Measurements from ENCODE around the gene TBC1D28.
"Not testable (repeated sequence)": the region's sequence is repeated elsewhere in the genome, so short reads cannot be mapped to it uniquely, and the experiment has no call there.

TBC1D28 gene

DNA sequence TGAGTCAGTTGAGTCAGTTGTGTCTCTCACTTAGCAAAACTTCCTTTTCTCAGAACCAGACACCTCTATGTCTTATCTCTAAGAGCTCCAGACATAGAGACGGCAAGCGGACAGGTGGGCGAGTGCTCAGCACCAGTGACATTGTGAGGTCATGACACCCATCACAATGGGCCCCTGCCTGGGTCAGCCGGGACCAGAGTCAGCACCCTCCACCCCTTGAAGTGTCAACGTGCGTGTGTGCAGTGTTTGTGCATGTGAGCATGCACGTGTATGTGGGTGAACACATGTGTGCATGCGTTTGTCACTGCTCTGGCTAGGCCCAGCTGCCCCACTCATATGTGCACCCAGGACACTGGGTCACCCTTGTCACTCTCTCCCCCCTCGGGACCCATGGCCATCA lies at the start of gene TBC1D28:
TSS of gene TBC1D28 (minus strand) at position 101 of the 400 bp plus-strand sequence. CDS start 3,039 bp downstream, outside the sequence.
- ATAC-seq: not testable (repeated sequence)

DNA sequence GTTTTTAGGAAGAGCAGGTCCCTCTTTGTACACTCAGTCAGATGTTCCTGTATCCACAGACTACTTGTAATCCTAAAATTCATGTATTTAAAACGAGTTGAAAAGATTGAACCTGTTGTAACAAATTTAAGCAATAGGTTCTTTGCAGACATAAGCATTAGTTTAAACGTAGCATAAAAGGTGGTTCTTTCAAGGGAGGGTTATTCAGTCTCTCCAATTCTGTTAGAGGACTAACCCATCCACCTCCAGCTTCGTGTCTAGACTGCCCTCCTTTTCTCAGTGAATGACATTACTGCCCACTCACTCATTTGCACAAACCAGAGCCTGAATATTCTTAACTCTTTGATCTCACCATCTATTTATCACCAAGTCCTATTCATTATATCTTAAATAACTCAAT lies 38.5 kb upstream of the TBC1D28 start:
- ATAC-seq: peak in 1 of 2 donors; percentile 50

GRCh38 chr17:18681767-18682571 lies 37.8 kb upstream of the TBC1D28 start, which contains the start of gene FOXO3B:
Gene FOXO3B, minus strand, starts transcription at chr17:18682314. Its CDS starts 663 bp downstream, at chr17:18681651.
- peak; percentile 86 to 88 for ATAC-seq

DNA sequence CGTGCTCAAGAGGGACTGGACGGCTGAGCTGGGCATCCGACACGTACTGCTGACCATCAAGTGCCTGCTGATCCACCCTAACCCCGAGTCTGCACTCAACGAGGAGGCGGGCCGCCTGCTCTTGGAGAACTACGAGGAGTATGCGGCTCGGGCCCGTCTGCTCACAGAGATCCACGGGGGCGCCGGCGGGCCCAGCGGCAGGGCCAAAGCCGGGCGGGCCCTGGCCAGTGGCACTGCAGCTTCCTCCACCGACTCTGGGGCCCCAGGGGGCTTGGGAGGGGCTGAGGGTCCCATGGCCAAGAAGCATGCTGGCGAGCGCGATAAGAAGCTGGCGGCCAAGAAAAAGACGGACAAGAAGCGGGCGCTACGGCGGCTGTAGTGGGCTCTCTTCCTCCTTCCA lies 33.2 kb upstream of the TBC1D28 start:
- ATAC-seq: not testable (repeated sequence)

GRCh38 chr17:18676928-18677327 lies 32.7 kb upstream of the TBC1D28 start:
- ATAC-seq: not testable (repeated sequence)

DNA sequence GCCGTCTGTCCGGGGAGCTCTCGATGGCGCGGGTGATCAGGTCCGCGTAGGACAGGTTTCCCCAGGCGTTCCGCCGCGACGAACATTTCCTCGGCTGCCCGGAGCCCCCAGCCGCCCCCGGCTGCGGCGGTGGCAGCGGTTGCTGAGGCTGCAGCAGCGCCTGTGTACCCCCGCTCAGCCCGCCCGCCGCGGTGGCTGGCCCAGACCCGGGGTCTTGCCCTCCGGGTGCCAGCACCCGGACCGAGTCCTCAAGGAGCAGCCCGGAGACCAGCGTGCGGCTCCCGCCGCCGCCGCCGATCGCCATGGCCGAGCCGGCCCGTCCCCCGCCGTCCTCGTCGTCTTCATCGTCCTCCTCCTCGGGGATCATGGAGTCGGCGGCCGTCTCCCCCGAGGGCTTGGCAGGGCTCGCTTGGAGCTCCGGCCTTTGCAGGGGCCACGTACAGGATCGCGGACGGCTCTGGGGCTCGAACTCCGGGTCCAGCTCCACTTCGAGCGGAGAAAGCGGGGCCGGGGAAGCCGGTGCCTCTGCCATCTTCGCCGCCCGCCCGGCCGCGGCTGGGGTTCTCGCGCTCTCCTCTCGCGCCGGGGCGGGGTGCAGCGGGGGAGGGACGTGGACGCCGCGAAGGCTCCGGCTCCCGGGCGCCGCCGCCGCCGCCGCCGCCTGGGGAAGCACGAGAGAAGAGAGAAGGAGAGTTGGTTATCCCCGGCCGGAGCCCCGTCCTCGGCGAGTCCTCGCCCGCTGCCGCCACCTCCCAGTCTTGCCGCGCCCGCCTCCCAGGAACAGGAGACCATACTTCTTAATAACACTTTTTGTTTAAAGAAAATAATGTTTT lies 28.4 kb upstream of the TBC1D28 start:
- not testable (repeated sequence) for ATAC-seq

DNA sequence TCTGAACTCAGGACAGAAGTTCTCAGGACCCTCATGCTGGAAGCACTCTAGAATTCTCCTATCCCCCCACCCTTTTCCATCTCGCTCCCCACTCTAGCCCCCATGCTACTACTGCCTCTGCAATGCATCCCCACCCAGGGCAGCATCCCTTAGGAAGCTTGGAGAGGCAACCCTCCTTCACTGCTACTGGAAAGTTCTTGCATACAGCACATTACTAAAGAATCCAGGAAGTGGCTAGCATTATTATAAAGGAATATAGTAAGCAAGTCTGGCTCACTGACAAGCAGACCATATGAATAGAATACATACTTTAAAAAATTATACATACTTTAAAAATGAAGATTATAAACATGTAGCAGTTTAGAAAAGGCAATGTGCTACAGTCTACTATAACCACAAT lies 24.4 kb upstream of the TBC1D28 start:
- ATAC-seq: not testable (repeated sequence)

DNA sequence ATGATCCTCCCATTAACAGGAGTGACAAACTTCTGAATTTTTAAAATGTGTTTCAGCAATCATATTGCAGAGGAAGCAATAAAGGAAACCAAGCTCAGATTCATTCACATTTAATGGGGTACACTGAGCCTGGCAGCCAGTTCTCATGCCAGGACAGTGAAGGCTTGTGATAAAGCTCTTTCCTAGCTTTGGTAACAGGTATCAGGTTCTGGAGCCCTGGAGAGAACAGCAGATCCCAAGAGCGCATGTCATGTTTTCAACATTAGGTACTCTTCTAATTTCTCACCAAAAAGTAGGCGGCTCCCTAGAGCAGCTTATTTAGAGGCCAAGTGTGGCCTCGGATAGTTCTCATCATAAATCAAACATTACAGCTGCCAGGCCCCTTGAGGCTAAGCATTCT lies 23.3 kb upstream of the TBC1D28 start:
- not testable (repeated sequence) for ATAC-seq

- ATAC-seq: not testable (repeated sequence)
These were observed 22.1 kb upstream of the TBC1D28 start for GRCh38 chr17:18666326-18666725.

GRCh38 chr17:18661924-18662624 lies 17.9 kb upstream of the TBC1D28 start:
- not testable (repeated sequence) for ATAC-seq

DNA sequence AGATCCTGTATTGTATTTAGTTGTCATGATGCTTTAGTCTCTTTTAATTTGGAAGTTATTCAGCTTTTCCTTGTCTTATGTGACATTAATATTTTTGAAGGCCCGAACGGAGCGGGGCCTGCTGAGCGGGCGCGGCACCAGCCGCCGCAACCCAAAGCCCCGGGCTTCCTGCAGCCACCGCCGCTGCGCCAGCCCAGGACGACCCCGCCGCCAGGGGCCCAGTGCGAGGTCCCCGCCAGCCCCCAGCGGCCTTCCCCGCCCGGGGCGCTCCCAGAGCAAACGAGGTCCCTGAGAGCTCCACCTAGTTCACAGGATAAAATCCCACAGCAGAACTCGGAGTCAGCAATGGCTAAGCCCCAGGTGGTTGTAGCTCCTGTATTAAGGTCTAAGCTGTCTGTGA lies 5.9 kb upstream of the TBC1D28 start:
- ATAC-seq: not testable (repeated sequence)

DNA sequence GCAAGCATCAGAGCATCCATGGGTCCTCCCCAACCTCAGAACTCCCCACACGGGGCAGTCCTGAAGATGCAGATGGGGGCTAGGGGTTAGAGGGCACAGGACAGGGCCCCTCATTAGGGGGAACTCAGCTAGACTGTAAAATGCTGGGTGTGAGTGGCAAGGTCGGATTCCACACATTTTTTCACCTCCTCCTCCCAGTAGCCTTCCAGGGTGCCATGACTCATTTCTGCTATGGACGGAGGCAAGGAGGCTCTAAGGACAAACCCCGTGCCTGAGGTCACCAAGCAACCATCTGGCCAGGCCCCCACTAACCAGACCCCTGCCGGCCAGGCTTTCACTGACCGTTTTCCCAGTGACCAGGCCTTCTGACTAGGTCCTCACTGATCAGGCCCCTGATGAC lies 1.1 kb downstream of the TBC1D28 start:
- not testable (repeated sequence) for ATAC-seq

DNA sequence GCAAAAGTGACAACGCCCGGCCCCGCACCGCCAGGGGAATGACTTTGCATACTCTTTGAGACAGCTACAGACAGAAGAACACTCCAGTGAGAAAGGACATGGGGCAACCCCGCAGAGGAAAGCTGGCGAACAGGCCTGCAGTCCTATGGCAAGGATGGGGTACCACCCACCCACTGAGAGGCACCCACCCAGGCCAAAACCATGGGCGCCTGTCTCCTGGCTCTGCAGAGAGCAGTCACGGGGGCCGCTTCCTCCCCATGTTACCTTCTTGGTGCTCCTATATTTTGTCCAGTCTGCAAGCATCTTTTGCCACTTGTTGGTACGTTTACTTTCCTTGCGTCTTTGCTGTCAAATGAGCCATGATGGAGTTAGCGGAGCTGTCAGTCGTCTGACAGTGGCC lies 5.8 kb downstream of the TBC1D28 start:
- ATAC-seq: not testable (repeated sequence)

DNA sequence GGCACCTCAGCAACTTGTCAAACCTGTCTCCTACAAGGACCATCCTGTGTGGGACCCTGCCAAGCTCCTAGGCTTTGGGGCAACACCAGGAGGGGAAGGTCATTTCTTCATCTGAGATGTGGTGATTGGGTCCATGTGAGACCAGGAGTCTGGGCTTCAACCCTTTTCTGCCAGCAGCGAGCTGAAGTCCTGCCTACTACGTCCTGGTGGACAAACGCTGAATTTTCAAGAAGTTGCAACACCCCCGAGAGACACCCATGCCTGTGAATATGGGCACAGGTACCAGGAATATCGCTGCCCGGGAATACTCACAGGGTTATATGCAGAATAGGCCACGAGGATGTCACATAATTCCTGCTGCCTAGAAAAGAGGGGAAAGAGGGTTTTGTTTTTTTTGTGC lies 8.0 kb downstream of the TBC1D28 start:
- not testable (repeated sequence) for ATAC-seq

- not testable (repeated sequence) for ATAC-seq
These were observed 8.4 kb downstream of the TBC1D28 start for GRCh38 chr17:18635773-18636172.

DNA sequence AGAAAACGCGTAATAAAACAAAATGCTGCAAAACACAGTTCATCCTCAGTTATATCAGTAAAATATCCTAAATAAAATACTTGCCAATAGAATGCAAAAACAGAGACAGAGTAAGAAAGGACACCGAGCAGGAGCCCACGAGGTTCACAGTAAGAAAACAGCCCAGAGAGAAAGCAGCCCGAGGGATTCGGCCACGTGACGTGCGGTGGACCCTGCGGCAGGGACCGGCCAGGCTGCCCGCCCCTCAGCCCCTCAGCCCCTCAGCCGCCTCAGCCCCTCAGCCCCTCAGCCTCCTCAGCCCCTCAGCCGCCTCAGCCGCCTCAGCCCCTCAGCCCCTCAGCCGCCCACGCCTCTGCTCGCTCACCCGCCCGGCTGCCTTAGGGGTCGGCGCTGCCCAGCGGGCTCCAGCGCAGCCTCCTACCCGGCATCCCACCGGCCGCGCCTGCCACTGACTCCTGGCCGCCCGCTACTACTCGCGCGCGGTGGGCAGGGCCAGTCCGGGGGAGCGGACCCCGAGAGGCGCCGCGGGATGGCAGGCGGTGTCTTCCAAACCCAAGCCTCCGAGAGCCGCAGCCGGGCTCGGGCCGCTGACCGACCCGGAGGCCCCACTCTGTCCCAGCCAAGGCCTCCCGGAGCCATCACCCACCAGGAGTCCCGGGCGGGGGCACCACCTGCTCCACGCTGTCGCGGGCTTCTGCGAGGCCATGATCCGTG lies 9.5 kb downstream of the TBC1D28 start:
- peak in 1 of 2 donors; percentile 13 for ATAC-seq

DNA sequence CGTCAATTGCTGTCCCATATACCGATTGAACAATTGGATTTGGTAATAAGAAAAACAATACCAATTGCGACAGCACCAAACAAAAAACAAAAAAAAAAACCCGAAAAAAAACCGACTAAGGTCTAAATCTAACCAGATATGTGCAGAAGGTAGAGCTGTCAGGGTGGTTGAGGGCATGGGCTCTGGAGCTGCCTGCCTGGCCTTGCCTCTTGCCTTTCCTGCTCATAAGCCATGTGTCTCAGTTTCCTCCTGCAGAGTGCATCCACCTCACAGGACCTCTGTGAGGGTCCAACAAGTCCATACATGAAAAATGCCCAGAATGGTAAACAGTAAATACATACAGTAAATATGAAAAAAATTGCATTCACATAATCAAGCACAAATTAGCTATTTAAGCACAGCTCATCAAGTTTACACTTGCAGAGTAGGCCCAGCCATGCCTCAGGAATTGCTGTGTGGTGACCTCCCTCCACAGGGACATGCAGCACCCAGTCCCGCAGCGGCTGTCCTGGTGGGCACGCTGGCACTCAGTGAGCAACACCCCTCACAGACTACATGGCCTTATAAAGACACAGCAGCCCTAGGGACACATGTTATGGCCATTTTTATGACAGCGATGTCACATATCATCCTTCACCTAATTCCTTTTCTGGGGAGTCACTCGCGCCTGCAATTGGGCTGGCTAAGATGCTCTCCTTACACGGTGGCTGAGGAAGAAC lies 17.9 kb downstream of the TBC1D28 start:
- no peak for ATAC-seq

- ATAC-seq: peak; percentile 98
These were observed 18.6 kb downstream of the TBC1D28 start for GRCh38 chr17:18625509-18626104.

GRCh38 chr17:18624862-18625501 lies 19.2 kb downstream of the TBC1D28 start:
- peak; percentile 9 to 48 for ATAC-seq

DNA sequence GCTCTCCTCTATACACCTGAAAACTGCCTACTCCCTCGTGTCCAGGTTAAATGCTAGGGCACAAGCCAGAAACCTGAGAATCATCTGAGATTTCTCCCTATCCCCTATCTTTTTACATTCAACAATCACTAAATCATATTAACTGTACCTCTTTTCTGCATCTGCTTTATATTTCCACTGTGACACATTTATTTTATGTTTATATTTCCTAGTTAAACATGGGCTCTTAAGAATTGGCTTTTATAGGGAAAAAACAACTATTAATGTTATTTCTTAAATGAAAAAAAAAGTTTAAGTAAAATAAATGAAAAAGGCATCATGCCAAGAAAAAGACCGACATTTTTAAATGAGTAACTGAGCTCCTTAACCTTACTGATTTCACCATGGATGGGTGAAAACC lies 26.6 kb downstream of the TBC1D28 start:
- not testable (repeated sequence) for ATAC-seq

Measured in activated CD4-positive, CD25-positive, alpha-beta regulatory T cell treated with anti-CD3 and anti-CD28 coated beads, Interleukin-2, amount 50 U/mL, for 24 hours (primary cell).